ENCODE data around the gene EML1.

EML1 gene

DNA sequence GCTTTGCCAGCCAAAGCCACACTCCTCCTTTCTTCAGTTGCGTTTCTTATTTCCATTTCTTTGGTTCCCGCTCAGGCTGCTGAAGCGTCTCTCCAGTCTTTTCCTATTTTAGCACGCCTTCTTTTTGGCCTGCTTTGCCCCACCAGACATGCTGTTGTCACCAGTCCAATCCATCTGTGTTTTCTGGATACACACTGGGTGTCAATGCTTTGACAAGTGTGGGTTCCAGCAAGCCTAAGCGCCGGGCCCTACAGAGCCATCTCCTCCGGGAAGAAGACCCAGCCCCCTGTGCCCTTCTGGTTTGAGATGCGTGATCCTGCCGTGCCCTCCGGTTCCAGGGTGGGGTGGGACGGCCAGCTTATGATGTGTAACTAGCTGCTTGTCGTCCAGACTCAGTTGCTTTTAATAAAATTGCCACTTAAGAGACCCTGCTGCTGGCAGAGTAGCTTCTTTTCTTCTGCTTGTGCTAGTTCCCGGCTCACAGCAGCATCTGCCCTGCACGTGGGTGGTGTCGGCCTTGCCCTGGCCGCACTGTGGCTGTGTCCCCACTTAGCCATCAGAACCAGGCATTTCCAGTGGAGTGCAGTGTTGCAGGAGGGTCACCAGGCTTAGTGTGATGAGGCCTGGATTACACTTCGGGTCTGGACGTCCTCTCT, 29.7 kb downstream of the EML1 start:
- no peaks in the 10 kb centered on the region for H3K9me3 ChIP-seq (ENCODE audit: control insufficient read depth, low read length)
- peaks cover 4% of the 10 kb centered on the region for H3K4me1 ChIP-seq (ENCODE audit: control insufficient read depth, insufficient read depth, low read length, poor library complexity, severe bottlenecking)
- no peak overlapping the region for H3K27ac ChIP-seq (ENCODE audit: insufficient read depth, low read length, poor library complexity, severe bottlenecking)
- no peak overlapping the region for H3K4me3 ChIP-seq (ENCODE audit: insufficient read depth, low read depth, low read length, poor library complexity, severe bottlenecking)
- no peaks in the 10 kb centered on the region for H3K36me3 ChIP-seq (ENCODE audit: control insufficient read depth, insufficient read depth, low read length)
- H3K27me3 ChIP-seq (replicated peaks; ENCODE audit: control insufficient read depth, insufficient read depth, low read length, poor library complexity, severe bottlenecking), result no peaks in the 10 kb centered on the region
- no peak for DNase-seq

GRCh38 chr14:99824776-99825175, 31.6 kb downstream of the EML1 start:
- H3K9me3 ChIP-seq (ENCODE audit: control insufficient read depth, low read length), result no peaks in the 10 kb centered on the region
- H3K36me3 ChIP-seq (ENCODE audit: control insufficient read depth, insufficient read depth, low read length), result no peaks in the 10 kb centered on the region
- H3K4me1 ChIP-seq (ENCODE audit: control insufficient read depth, insufficient read depth, low read length, poor library complexity, severe bottlenecking), result peaks cover 4% of the 10 kb centered on the region
- DNase-seq, result no peak
- H3K27me3 ChIP-seq (replicated peaks; ENCODE audit: control insufficient read depth, insufficient read depth, low read length, poor library complexity, severe bottlenecking), result no peaks in the 10 kb centered on the region
- no peak overlapping the region for H3K4me3 ChIP-seq (ENCODE audit: insufficient read depth, low read depth, low read length, poor library complexity, severe bottlenecking)
- no peak overlapping the region for H3K27ac ChIP-seq (ENCODE audit: insufficient read depth, low read length, poor library complexity, severe bottlenecking)

- no peaks in the 10 kb centered on the region for H3K9me3 ChIP-seq (ENCODE audit: control insufficient read depth, low read length)
- no peaks in the 10 kb centered on the region for H3K36me3 ChIP-seq (ENCODE audit: control insufficient read depth, insufficient read depth, low read length)
- H3K4me1 ChIP-seq (ENCODE audit: control insufficient read depth, insufficient read depth, low read length, poor library complexity, severe bottlenecking), result no peaks in the 10 kb centered on the region
- H3K27ac ChIP-seq (ENCODE audit: insufficient read depth, low read length, poor library complexity, severe bottlenecking), result no peak overlapping the region
- DNase-seq, result no peak
- no peaks in the 10 kb centered on the region for H3K27me3 ChIP-seq (replicated peaks; ENCODE audit: control insufficient read depth, insufficient read depth, low read length, poor library complexity, severe bottlenecking)
- no peak overlapping the region for H3K4me3 ChIP-seq (ENCODE audit: insufficient read depth, low read depth, low read length, poor library complexity, severe bottlenecking)
These were observed 36.2 kb downstream of the EML1 start for GRCh38 chr14:99829450-99829849.

DNA sequence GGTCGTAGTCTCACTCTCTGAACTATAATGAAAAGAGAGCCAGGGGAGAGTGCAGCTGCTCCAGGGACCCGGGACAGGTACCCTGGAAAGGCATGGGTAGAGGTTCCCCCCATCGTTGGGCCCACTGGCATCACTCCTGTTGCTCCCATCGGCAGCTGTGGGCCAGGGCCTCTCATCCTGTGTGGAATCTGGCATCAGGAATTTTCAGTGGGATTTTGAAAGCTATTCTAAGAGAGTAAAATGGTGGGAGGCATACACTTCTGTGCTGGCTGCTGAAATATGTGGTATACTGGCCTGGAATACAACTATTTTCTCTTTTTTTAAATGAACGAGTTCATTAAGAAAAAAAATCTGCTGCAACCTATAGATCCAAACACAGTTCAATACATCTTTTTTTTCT, 38.1 kb downstream of the EML1 start:
- no peaks in the 10 kb centered on the region for H3K9me3 ChIP-seq (ENCODE audit: control insufficient read depth, low read length)
- H3K36me3 ChIP-seq (ENCODE audit: control insufficient read depth, insufficient read depth, low read length), result no peaks in the 10 kb centered on the region
- H3K27ac ChIP-seq (ENCODE audit: insufficient read depth, low read length, poor library complexity, severe bottlenecking), result no peak overlapping the region
- no peaks in the 10 kb centered on the region for H3K4me1 ChIP-seq (ENCODE audit: control insufficient read depth, insufficient read depth, low read length, poor library complexity, severe bottlenecking)
- no peaks in the 10 kb centered on the region for H3K27me3 ChIP-seq (replicated peaks; ENCODE audit: control insufficient read depth, insufficient read depth, low read length, poor library complexity, severe bottlenecking)
- no peak overlapping the region for H3K4me3 ChIP-seq (ENCODE audit: insufficient read depth, low read depth, low read length, poor library complexity, severe bottlenecking)
- DNase-seq, result no peak

- Histone ChIP-seq H3K9me3 (ENCODE audit: control insufficient read depth, low read length) (no peaks in the 10 kb centered on the region), H3K36me3 (ENCODE audit: control insufficient read depth, insufficient read depth, low read length) (no peaks in the 10 kb centered on the region), H3K27me3 (replicated peaks; ENCODE audit: control insufficient read depth, insufficient read depth, low read length, poor library complexity, severe bottlenecking) (no peaks in the 10 kb centered on the region), H3K4me3 (ENCODE audit: insufficient read depth, low read depth, low read length, poor library complexity, severe bottlenecking) (no peak overlapping the region), H3K27ac (ENCODE audit: insufficient read depth, low read length, poor library complexity, severe bottlenecking) (no peak overlapping the region), H3K4me1 (ENCODE audit: control insufficient read depth, insufficient read depth, low read length, poor library complexity, severe bottlenecking) (no peaks in the 10 kb centered on the region)
- no peak for DNase-seq
These were observed 38.9 kb downstream of the EML1 start for GRCh38 chr14:99831903-99832685.

- Histone ChIP-seq H3K4me3 (ENCODE audit: insufficient read depth, low read depth, low read length, poor library complexity, severe bottlenecking) (no peak overlapping the region), H3K9me3 (ENCODE audit: control insufficient read depth, low read length) (no peaks in the 10 kb centered on the region), H3K27me3 (replicated peaks; ENCODE audit: control insufficient read depth, insufficient read depth, low read length, poor library complexity, severe bottlenecking) (peaks cover 13% of the 10 kb centered on the region), H3K36me3 (ENCODE audit: control insufficient read depth, insufficient read depth, low read length) (no peaks in the 10 kb centered on the region), H3K4me1 (ENCODE audit: control insufficient read depth, insufficient read depth, low read length, poor library complexity, severe bottlenecking) (no peaks in the 10 kb centered on the region), H3K27ac (ENCODE audit: insufficient read depth, low read length, poor library complexity, severe bottlenecking) (no peak overlapping the region)
- DNase-seq, result no peak
These were observed 44.6 kb downstream of the EML1 start for GRCh38 chr14:99837822-99838221.

DNA sequence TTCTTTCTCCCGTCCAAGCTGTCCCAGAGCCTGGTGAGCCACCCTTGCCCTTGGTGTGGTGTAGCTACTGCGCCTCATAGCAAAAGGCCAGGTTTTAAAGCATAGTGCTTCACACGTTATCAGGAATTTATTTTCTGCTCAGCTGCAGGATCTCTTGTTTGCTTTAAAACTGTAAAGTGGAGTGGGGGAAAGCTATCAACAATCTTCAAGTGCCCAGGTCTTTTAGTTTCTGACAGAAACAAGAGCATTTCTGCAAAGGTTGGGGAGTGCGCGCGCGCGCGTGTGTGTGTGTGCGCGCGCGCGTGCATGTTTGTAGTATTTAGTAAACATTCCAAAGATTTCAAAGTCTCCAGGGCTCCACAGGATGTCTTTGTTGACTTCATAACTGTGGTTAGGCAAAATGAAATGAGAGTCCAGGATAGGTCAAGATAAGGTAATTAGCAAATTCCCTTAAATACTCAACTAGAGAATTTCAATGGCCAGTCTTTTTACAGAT, 45.5 kb downstream of the EML1 start:
- Histone ChIP-seq H3K4me1 (ENCODE audit: control insufficient read depth, insufficient read depth, low read length, poor library complexity, severe bottlenecking) (no peaks in the 10 kb centered on the region), H3K4me3 (ENCODE audit: insufficient read depth, low read depth, low read length, poor library complexity, severe bottlenecking) (no peak overlapping the region), H3K9me3 (ENCODE audit: control insufficient read depth, low read length) (no peaks in the 10 kb centered on the region), H3K27ac (ENCODE audit: insufficient read depth, low read length, poor library complexity, severe bottlenecking) (no peak overlapping the region), H3K27me3 (replicated peaks; ENCODE audit: control insufficient read depth, insufficient read depth, low read length, poor library complexity, severe bottlenecking) (peaks cover 13% of the 10 kb centered on the region), H3K36me3 (ENCODE audit: control insufficient read depth, insufficient read depth, low read length) (no peaks in the 10 kb centered on the region)
- no peak for DNase-seq

- no peaks in the 10 kb centered on the region for H3K36me3 ChIP-seq (ENCODE audit: control insufficient read depth, insufficient read depth, low read length)
These were observed 46.5 kb downstream of the EML1 start for GRCh38 chr14:99839696-99840095.

DNA sequence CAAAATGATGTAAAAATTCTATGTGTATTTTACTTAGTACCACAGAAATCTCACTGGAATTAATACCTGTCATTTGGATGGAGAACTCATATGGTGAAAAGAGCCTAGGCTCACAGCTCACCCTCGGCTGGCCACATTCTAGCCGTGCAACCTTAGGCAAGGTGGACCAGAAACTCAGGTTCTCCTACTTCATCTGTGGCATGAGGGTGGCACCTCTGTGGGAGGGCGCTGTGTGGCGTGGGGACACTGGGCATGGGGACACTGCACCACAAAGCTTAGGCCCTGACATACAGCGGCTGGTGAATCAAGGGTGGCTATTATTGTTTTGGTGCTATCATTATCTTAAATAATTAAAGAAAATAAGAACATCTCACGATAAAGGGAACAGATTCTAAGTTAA, 47.1 kb downstream of the EML1 start:
- Histone ChIP-seq H3K9me3 (ENCODE audit: control insufficient read depth, low read length) (no peaks in the 10 kb centered on the region), H3K36me3 (ENCODE audit: control insufficient read depth, insufficient read depth, low read length) (no peaks in the 10 kb centered on the region), H3K27ac (ENCODE audit: insufficient read depth, low read length, poor library complexity, severe bottlenecking) (no peak overlapping the region), H3K4me1 (ENCODE audit: control insufficient read depth, insufficient read depth, low read length, poor library complexity, severe bottlenecking) (no peaks in the 10 kb centered on the region), H3K27me3 (replicated peaks; ENCODE audit: control insufficient read depth, insufficient read depth, low read length, poor library complexity, severe bottlenecking) (peaks cover 13% of the 10 kb centered on the region), H3K4me3 (ENCODE audit: insufficient read depth, low read depth, low read length, poor library complexity, severe bottlenecking) (no peak overlapping the region)
- no peak for DNase-seq

More at GRCh38 chr14:99839696-99840095, 46.5 kb downstream of the EML1 start:
- no peaks in the 10 kb centered on the region for H3K9me3 ChIP-seq (ENCODE audit: control insufficient read depth, low read length)
- no peaks in the 10 kb centered on the region for H3K4me1 ChIP-seq (ENCODE audit: control insufficient read depth, insufficient read depth, low read length, poor library complexity, severe bottlenecking)
- no peak overlapping the region for H3K27ac ChIP-seq (ENCODE audit: insufficient read depth, low read length, poor library complexity, severe bottlenecking)
- H3K4me3 ChIP-seq (ENCODE audit: insufficient read depth, low read depth, low read length, poor library complexity, severe bottlenecking), result no peak overlapping the region
- no peak for DNase-seq
- peaks cover 13% of the 10 kb centered on the region for H3K27me3 ChIP-seq (replicated peaks; ENCODE audit: control insufficient read depth, insufficient read depth, low read length, poor library complexity, severe bottlenecking)

- DNase-seq, result no peak
- H3K27ac ChIP-seq (ENCODE audit: insufficient read depth, low read length, poor library complexity, severe bottlenecking), result no peak overlapping the region
- no peaks in the 10 kb centered on the region for H3K9me3 ChIP-seq (ENCODE audit: control insufficient read depth, low read length)
- peaks cover 13% of the 10 kb centered on the region for H3K27me3 ChIP-seq (replicated peaks; ENCODE audit: control insufficient read depth, insufficient read depth, low read length, poor library complexity, severe bottlenecking)
- H3K36me3 ChIP-seq (ENCODE audit: control insufficient read depth, insufficient read depth, low read length), result no peaks in the 10 kb centered on the region
- no peak overlapping the region for H3K4me3 ChIP-seq (ENCODE audit: insufficient read depth, low read depth, low read length, poor library complexity, severe bottlenecking)
- no peaks in the 10 kb centered on the region for H3K4me1 ChIP-seq (ENCODE audit: control insufficient read depth, insufficient read depth, low read length, poor library complexity, severe bottlenecking)
These were observed 47.6 kb downstream of the EML1 start for GRCh38 chr14:99840774-99841305.
